Neuronal stem cell (in vitro differentiated cells): ENCODE measurements around the gene ZNF57.
A peak's percentile ranks its signal among the peaks of the same experiment; 100 is the strongest.
"Not testable (repeated sequence)": the region's sequence is repeated elsewhere in the genome, so short reads cannot be mapped to it uniquely, and the experiment has no call there.

Experiments used
- DNase-seq: peaks from one replicate; pipeline ENCODE4 v3.0.0-alpha.2; 2013; ENCODE audit warnings: low spot score
- H2AFZ ChIP-seq: one replicate; pipeline ENCODE4 v1.6.1; 2013; ENCODE audit warnings: mild to moderate bottlenecking, low read length, inconsistent platforms
- H2AK5ac ChIP-seq: 2 replicates; pipeline ENCODE4 v1.6.1; 2013; ENCODE audit warnings: low read depth, mild to moderate bottlenecking, inconsistent platforms, low read length, moderate library complexity, mixed read lengths
- H2BK120ac ChIP-seq: 2 replicates; pipeline ENCODE4 v1.6.1; 2013; ENCODE audit warnings: low read depth, mild to moderate bottlenecking, inconsistent platforms, low read length, moderate library complexity, mixed read lengths
- H2BK12ac ChIP-seq: one replicate; pipeline ENCODE4 v1.6.1; 2013; ENCODE audit warnings: low read length, inconsistent platforms
- H2BK15ac ChIP-seq: 2 replicates; pipeline ENCODE4 v1.6.1; 2013; ENCODE audit warnings: mild to moderate bottlenecking, low read length, inconsistent platforms, mixed read lengths
- H2BK5ac ChIP-seq: one replicate; pipeline ENCODE4 v1.6.1; 2013; ENCODE audit warnings: inconsistent platforms, mild to moderate bottlenecking, low read length, moderate library complexity
- H3K14ac ChIP-seq: one replicate; pipeline ENCODE4 v1.6.1; 2013; ENCODE audit warnings: low read length, inconsistent platforms
- H3K18ac ChIP-seq: 2 replicates; pipeline ENCODE4 v1.6.1; 2013; ENCODE audit warnings: low read length, inconsistent platforms
- H3K23ac ChIP-seq: 2 replicates; pipeline ENCODE4 v1.6.1; 2013; ENCODE audit warnings: low read depth, mild to moderate bottlenecking, mixed read lengths, low read length, inconsistent platforms; ENCODE audit not compliant: poor library complexity
- H3K27ac ChIP-seq: replicated peaks from 3 replicates; pipeline ENCODE4 v1.5.1; 2013; ENCODE audit warnings: low read length, inconsistent platforms
- H3K27me3 ChIP-seq, 3 experiments: 2 replicates each; pipeline ENCODE4 v1.6.1; 2013; ENCODE audit warnings: low read length in 3 of 3, mild to moderate bottlenecking in 2 of 3, inconsistent platforms in 1 of 3, low read depth in 1 of 3, mixed read lengths in 1 of 3, moderate library complexity in 1 of 3; ENCODE audit not compliant: control insufficient read depth in 3 of 3, insufficient read depth in 3 of 3
- H3K36me3 ChIP-seq, 2 donors: replicated peaks in 1 of 2; 2 replicates each; pipeline ENCODE4 v1.6.1; 2013; ENCODE audit warnings: low read length in 2 of 2; ENCODE audit not compliant: control insufficient read depth in 2 of 2, insufficient read depth in 2 of 2
- H3K4ac ChIP-seq: 2 replicates; pipeline ENCODE4 v1.6.1; 2013; ENCODE audit warnings: inconsistent platforms, mild to moderate bottlenecking, low read length, moderate library complexity
- H3K4me1 ChIP-seq, 2 donors: 1 replicate in 1 of 2; 2 replicates in 1 of 2; pipeline ENCODE4 v1.6.1; 2013; ENCODE audit warnings: low read length in 2 of 2, low read depth in 1 of 2; ENCODE audit not compliant: control insufficient read depth in 2 of 2, insufficient read depth in 1 of 2
- H3K4me2 ChIP-seq: one replicate; pipeline ENCODE4 v1.6.1; 2013; ENCODE audit warnings: mild to moderate bottlenecking, low read length, inconsistent platforms; ENCODE audit not compliant: insufficient read depth, poor library complexity, severe bottlenecking
- H3K4me3 ChIP-seq, 2 donors: 2 replicates each; pipeline ENCODE4 v1.5.1; 2013; ENCODE audit warnings: low read length in 2 of 2, mild to moderate bottlenecking in 2 of 2, inconsistent platforms in 1 of 2, moderate library complexity in 1 of 2
- H3K79me1 ChIP-seq: one replicate; pipeline ENCODE4 v1.6.1; 2013; ENCODE audit warnings: low read depth, mild to moderate bottlenecking, inconsistent platforms, low read length, moderate library complexity
- H3K9ac ChIP-seq: one replicate; pipeline ENCODE4 v1.6.1; 2013; ENCODE audit warnings: mild to moderate bottlenecking, low read depth, low read length, inconsistent platforms; ENCODE audit not compliant: poor library complexity
- H3K9me3 ChIP-seq, 2 donors: replicated peaks in 1 of 2; 2 replicates each; pipeline versions ENCODE3 to v1.6.1; 2013; ENCODE audit warnings: low read length in 2 of 2, mild to moderate bottlenecking in 2 of 2, inconsistent platforms in 1 of 2, low read depth in 1 of 2, mixed read lengths in 1 of 2, moderate library complexity in 1 of 2; ENCODE audit not compliant: control insufficient read depth in 2 of 2, insufficient read depth in 1 of 2
- H4K8ac ChIP-seq: one replicate; pipeline ENCODE4 v1.6.1; 2013; ENCODE audit warnings: low read depth, mild to moderate bottlenecking, inconsistent platforms, low read length, moderate library complexity
- H4K91ac ChIP-seq: one replicate; pipeline ENCODE4 v1.6.1; 2013; ENCODE audit warnings: low read length, low read depth, mild to moderate bottlenecking, inconsistent platforms; ENCODE audit not compliant: poor library complexity
- WGBS, 2 donors: extraction: QIAGEN DNeasy Blood & Tissue Kit; methylation state at CpG; one replicate each; pipeline ENCODE4 v1.1.7; 2013; ENCODE audit warnings: missing lambda C conversion rate in 2 of 2, mixed read lengths in 1 of 2; ENCODE audit not compliant: insufficient read length in 2 of 2, insufficient replicate concordance in 1 of 2; ENCODE audit errors: extremely low coverage in 2 of 2; 5-methylcytosine and 5-hydroxymethylcytosine counted together

The ZNF57 gene

GRCh38 chr19:2962018-2962670 lies 61.4 kb downstream of the ZNF57 start:
- Histone ChIP-seq H3K27me3 (no peaks in the 10 kb centered on the region), H3K23ac (no peak overlapping the region), H3K79me1 (no peaks in the 10 kb centered on the region), H3K9me3 (no peaks in the 10 kb centered on the region), H4K8ac (no peak overlapping the region), H2AFZ (no peak overlapping the region), H2BK120ac (no peak overlapping the region), H3K4me3 (no peak overlapping the region), H3K4me2 (no peak overlapping the region), H2BK12ac (no peak overlapping the region), H4K91ac (no peak overlapping the region), H2BK5ac (no peak overlapping the region), H3K18ac (no peak overlapping the region), H3K4ac (no peak overlapping the region), H3K9ac (no peak overlapping the region), H2BK15ac (no peak overlapping the region), H3K14ac (no peak overlapping the region), H3K4me1 (no peaks in the 10 kb centered on the region), H3K36me3 (no peaks in the 10 kb centered on the region), H3K27ac (no peak overlapping the region), H2AK5ac (no peak overlapping the region)
- no CpG with 5 or more reads among the region's 17 CpGs for WGBS, 2 donors
- peak; percentile 90 for DNase-seq

GRCh38 chr19:2963122-2963521 lies 62.4 kb downstream of the ZNF57 start:
- WGBS, 2 donors: no CpG with 5 or more reads among the region's 5 CpGs
- Histone ChIP-seq H4K8ac (no peak overlapping the region), H3K27me3 (no peaks in the 10 kb centered on the region), H2BK5ac (no peak overlapping the region), H3K4me1 (no peaks in the 10 kb centered on the region), H2BK12ac (no peak overlapping the region), H3K4ac (no peak overlapping the region), H3K9me3 (no peaks in the 10 kb centered on the region), H3K4me3 (no peak overlapping the region), H3K4me2 (no peak overlapping the region), H3K14ac (no peak overlapping the region), H3K79me1 (no peaks in the 10 kb centered on the region), H2BK15ac (no peak overlapping the region), H2AK5ac (no peak overlapping the region), H3K36me3 (no peaks in the 10 kb centered on the region), H4K91ac (no peak overlapping the region), H2BK120ac (no peak overlapping the region), H2AFZ (no peak overlapping the region), H3K18ac (no peak overlapping the region), H3K9ac (no peak overlapping the region), H3K23ac (no peak overlapping the region), H3K27ac (no peak overlapping the region)
- DNase-seq: no peak

GRCh38 chr19:2963631-2964030 lies 62.9 kb downstream of the ZNF57 start:
- H3K9ac ChIP-seq, H3K4me1 ChIP-seq, H3K4me3 ChIP-seq, H3K4ac ChIP-seq, H3K27me3 ChIP-seq, H3K18ac ChIP-seq, H4K8ac ChIP-seq, H3K14ac ChIP-seq, H3K27ac ChIP-seq, DNase-seq, H3K23ac ChIP-seq, H2AK5ac ChIP-seq, H2AFZ ChIP-seq, H4K91ac ChIP-seq, H2BK15ac ChIP-seq, H2BK120ac ChIP-seq, H3K36me3 ChIP-seq, H3K9me3 ChIP-seq, H3K4me2 ChIP-seq, H2BK5ac ChIP-seq, H2BK12ac ChIP-seq, H3K79me1 ChIP-seq: not testable (repeated sequence)
- WGBS, 2 donors: no CpG with 5 or more reads among the region's 12 CpGs

- Histone ChIP-seq H4K8ac (no peak overlapping the region), H2AK5ac (no peak overlapping the region), H2BK120ac (no peak overlapping the region), H3K18ac (no peak overlapping the region), H2BK15ac (no peak overlapping the region), H2BK5ac (no peak overlapping the region), H3K23ac (no peak overlapping the region), H3K27ac (no peak overlapping the region), H3K14ac (no peak overlapping the region), H4K91ac (no peak overlapping the region), H3K9me3 (no peaks in the 10 kb centered on the region), H3K36me3 (no peaks in the 10 kb centered on the region), H3K4ac (no peak overlapping the region), H3K4me1 (no peaks in the 10 kb centered on the region), H2AFZ (no peak overlapping the region), H3K27me3 (no peaks in the 10 kb centered on the region), H3K9ac (no peak overlapping the region), H3K79me1 (peaks cover 3% of the 10 kb centered on the region), H2BK12ac (no peak overlapping the region), H3K4me3 (no peak overlapping the region), H3K4me2 (no peak overlapping the region)
- DNase-seq: no peak
- WGBS, 2 donors: no CpG with 5 or more reads among the region's 5 CpGs
Observed at GRCh38 chr19:2964874-2965273, 64.1 kb downstream of the ZNF57 start.
